GM12878 (cell line): ENCODE measurements around the gene SEBOX. TPM values are rescaled to one million over a fixed set of nuclear protein-coding genes. Genes with fewer than 3 reads are reported as not detected.

ENCODE experiments used
- ATAC-seq: fragments of 200-7000 bp; cut with Tn5 transposase; 3 replicates; pipeline ENCODE4 v1.9.1; 2020; ENCODE audit warnings: mild to moderate bottlenecking, moderate library complexity
- BruUV-seq: library from RNA; stranded (reverse); fragments of 400-500 nt; replicated peaks from 2 replicates; lab custom pipeline; 2021; lab: Mats Ljungman, UMichigan
- CTCF ChIA-PET: fragments of 300-600 bp; sonication (Branson Sonifier 250); formaldehyde crosslinking; extraction: SDS; loops from one replicate; lab custom pipeline; 2021; ENCODE audit warnings: inconsistent platforms; lab: Yijun Ruan, JAX
- POLR2A ChIA-PET: fragments of 350-600 bp; formaldehyde crosslinking; extraction: SDS; loops from one replicate; lab custom pipeline; 2021; ENCODE audit warnings: inconsistent platforms; lab: Charles Lee
- RAD21 ChIA-PET: fragments of 300-600 bp; sonication (Branson Sonifier 250); formaldehyde crosslinking; loops from one replicate; lab custom pipeline; 2023; ENCODE audit warnings: antibody characterized with exemption; ENCODE audit not compliant: unreplicated experiment; lab: Charles Lee
- SMC1A ChIA-PET: fragments of 300-600 bp; sonication (Branson Sonifier 250); formaldehyde crosslinking; loops from one replicate; lab custom pipeline; 2023; ENCODE audit not compliant: unreplicated experiment, uncharacterized antibody; lab: Charles Lee
- DNase-seq: peaks from one replicate; pipeline ENCODE4 v3.0.0-alpha.2; 2011; ENCODE audit warnings: low read depth, low spot score
- FAIRE-seq: peaks from 3 replicates; lab custom pipeline; 2011; peaks lifted over from hg19 to GRCh38; lab: Jason Lieb, UNC
- H2AFZ ChIP-seq: 2 replicates; pipeline ENCODE4 v1.6.0; 2011; ENCODE audit warnings: low read depth, low read length, control low read depth; ENCODE audit not compliant: control insufficient read depth
- H3K27ac ChIP-seq: 2 replicates; pipeline ENCODE4 v1.5.1; 2011; ENCODE audit warnings: control low read depth; ENCODE audit not compliant: control insufficient read depth, insufficient read depth
- H3K27me3 ChIP-seq, 2 experiments: replicated peaks in 1 of 2; 2 replicates each; pipeline versions ENCODE4 v1.6.0 to v1.6.1; 2011; ENCODE audit warnings: low read length in 1 of 2; ENCODE audit not compliant: control insufficient read depth in 2 of 2, insufficient read depth in 2 of 2
- H3K36me3 ChIP-seq, 2 experiments: 2 replicates each; pipeline ENCODE4 v1.5.1; 2011; ENCODE audit warnings: low read length in 1 of 2; ENCODE audit not compliant: control insufficient read depth in 2 of 2, insufficient read depth in 2 of 2
- H3K4me1 ChIP-seq: 2 replicates; pipeline ENCODE4 v1.6.1; 2011; ENCODE audit warnings: mild to moderate bottlenecking, low read length, moderate library complexity, mixed read lengths; ENCODE audit not compliant: control insufficient read depth, insufficient read depth
- H3K4me2 ChIP-seq: 2 replicates; pipeline ENCODE4 v1.6.0; 2011; ENCODE audit warnings: control low read depth; ENCODE audit not compliant: control insufficient read depth, insufficient read depth
- H3K4me3 ChIP-seq: fragments of 200-600 bp; sonication (generic); 2 replicates; pipeline ENCODE4 v1.5.1; 2016
- H3K79me2 ChIP-seq: 2 replicates; pipeline ENCODE4 v1.6.0; 2011; ENCODE audit warnings: low read length; ENCODE audit not compliant: control insufficient read depth, insufficient read depth
- H3K9ac ChIP-seq: 2 replicates; pipeline ENCODE4 v1.8.0; 2011; ENCODE audit warnings: low read length, control low read depth, mixed read lengths; ENCODE audit not compliant: control insufficient read depth, insufficient read depth
- H3K9me3 ChIP-seq: replicated peaks from 3 replicates; pipeline ENCODE4 v1.5.1; 2011; ENCODE audit warnings: mild to moderate bottlenecking, low read length; ENCODE audit not compliant: control insufficient read depth, insufficient read depth
- H4K20me1 ChIP-seq: 2 replicates; pipeline ENCODE4 v1.6.0; 2011; ENCODE audit not compliant: control insufficient read depth, insufficient read depth
- BACH1 ChIP-seq: fragments of 450-650 bp; IDR thresholded peaks from 2 replicates; pipeline ENCODE4 v1.6.1; 2017; ENCODE audit warnings: mild to moderate bottlenecking, borderline replicate concordance
- EGR1 ChIP-seq, 2 experiments: IDR thresholded peaks; 1 replicate in 1 of 2; 2 replicates in 1 of 2; pipeline ENCODE4 v1.6.1; 2011 to 2012; ENCODE audit warnings: low read depth in 2 of 2, low read length in 2 of 2, borderline replicate concordance in 1 of 2, mild to moderate bottlenecking in 1 of 2, moderate library complexity in 1 of 2
- FOXK2 ChIP-seq: fragments of 450-650 bp; IDR thresholded peaks from 2 replicates; pipeline ENCODE4 v1.6.1; 2017; ENCODE audit warnings: mild to moderate bottlenecking, moderate library complexity
- HDAC2 ChIP-seq: fragments of 200-600 bp; sonication (generic); IDR thresholded peaks from 2 replicates; pipeline ENCODE4 v1.6.1; 2017
- HSF1 ChIP-seq: fragments of 150-350 bp; IDR thresholded peaks from 2 replicates; pipeline ENCODE4 v1.6.1; 2014; ENCODE audit warnings: mild to moderate bottlenecking, low read depth, low read length
- IRF3 ChIP-seq: fragments of 450-650 bp; IDR thresholded peaks from 2 replicates; pipeline ENCODE4 v1.6.1; 2014; ENCODE audit warnings: mild to moderate bottlenecking
- MAX ChIP-seq: IDR thresholded peaks from 2 replicates; pipeline ENCODE4 v1.6.1; 2012; ENCODE audit warnings: low read depth, low read length, improper control_type of control experiment
- MEF2B ChIP-seq: fragments of 450-650 bp; IDR thresholded peaks from 2 replicates; pipeline ENCODE4 v1.6.1; 2018; ENCODE audit warnings: mild to moderate bottlenecking, moderate library complexity; ENCODE audit not compliant: partially characterized antibody, poor library complexity, severe bottlenecking
- NFYB ChIP-seq: IDR thresholded peaks from 2 replicates; pipeline ENCODE4 v1.6.1; 2011; ENCODE audit warnings: low read depth, mild to moderate bottlenecking, low read length, improper control_type of control experiment, moderate library complexity; ENCODE audit not compliant: insufficient read depth
- NR2C2 ChIP-seq: IDR thresholded peaks from 2 replicates; pipeline ENCODE4 v1.6.1; 2011; ENCODE audit warnings: borderline replicate concordance, low read depth; ENCODE audit not compliant: control insufficient read depth, insufficient read length
- PKNOX1 ChIP-seq: fragments of 450-650 bp; IDR thresholded peaks from 2 replicates; pipeline ENCODE4 v1.6.1; 2016; ENCODE audit warnings: mild to moderate bottlenecking
- RCOR1 ChIP-seq: conservative IDR thresholded peaks from 2 replicates; pipeline ENCODE4 v1.6.1; 2012; ENCODE audit warnings: low read depth, low read length, improper control_type of control experiment
- RELA ChIP-seq: fragments of 450-650 bp; IDR thresholded peaks from 2 replicates; pipeline ENCODE4 v1.8.0; 2014; ENCODE audit warnings: borderline replicate concordance; ENCODE audit not compliant: partially characterized antibody
- RELB ChIP-seq: fragments of 450-650 bp; IDR thresholded peaks from 2 replicates; pipeline ENCODE4 v1.6.1; 2017; ENCODE audit warnings: low read depth, mild to moderate bottlenecking, moderate library complexity
- SRF ChIP-seq, 2 experiments: IDR thresholded peaks; 2 replicates each; pipeline ENCODE4 v1.6.1; 2011; ENCODE audit warnings: low read depth in 2 of 2, low read length in 2 of 2, mild to moderate bottlenecking in 1 of 2, moderate library complexity in 1 of 2
- SUPT20H ChIP-seq: IDR thresholded peaks from 2 replicates; pipeline ENCODE4 v1.6.1; 2011; ENCODE audit warnings: low read depth, mild to moderate bottlenecking, low read length, moderate library complexity, borderline replicate concordance; ENCODE audit not compliant: control insufficient read depth
- WGBS: methylation state at CpG from one replicate; pipeline ENCODE4 v1.1.6; 2016; ENCODE audit warnings: low lambda C conversion rate; ENCODE audit not compliant: insufficient replicate concordance, insufficient coverage; ENCODE audit errors: missing lambda C conversion rate; 5-methylcytosine and 5-hydroxymethylcytosine counted together
- in situ Hi-C: fragments of 300-500 bp; cut with MboI; formaldehyde crosslinking; loops from 9 replicates; pipeline ENCODE4 v1.14.3; 2018; ENCODE audit warnings: mixed read lengths
- intact Hi-C: fragments of 100-400 bp; cut with micrococcal nuclease; formaldehyde crosslinking; loops from one replicate; pipeline ENCODE4 v1.14.2; 2022; ENCODE audit not compliant: unreplicated experiment
- polyA plus RNA-seq, 11 experiments: library from polyadenylated mRNA; depleted of rRNA in 4 of 11; unstranded in 6 of 11; stranded (reverse) in 5 of 11; fragments of >200 nt; fragmentation: Nextera tagmentation in 4 of 11; fragmentation: Illumina TruSeq in 1 of 11; extraction: Ambion mirVana in 4 of 11; extraction: Trizol in 1 of 11; gene quantifications; 1 replicate in 1 of 11; 2 replicates in 10 of 11; pipeline versions ENCODE4 v1.2.1 to v1.2.3, GENCODE V29; 2011 to 2016; ENCODE audit warnings: inconsistent platforms in 2 of 11, missing spikeins in 2 of 11, low read depth in 1 of 11
- total RNA-seq, 4 experiments: library from RNA; depleted of rRNA in 3 of 4; stranded (reverse); fragments of >200 nt in 3 of 4; fragmentation: Illumina TruSeq in 1 of 4; extraction: Trizol in 1 of 4; gene quantifications; 2 replicates each; pipeline versions ENCODE4 v1.2.1 to v1.2.3, GENCODE V29; 2013 to 2021

The SEBOX gene
- total and polyA plus RNA-seq, 10 of the 15 experiments (the other 5 are each of a cell fraction or from before 2014, with no cell fraction given): not detected

- TF ChIP-seq PKNOX1 (peak; percentile 65), NFYB (peak; percentile 17; the same call in 1 of the 2 replicates)
Measured at GRCh38 chr17:28357061-28357900, 7.7 kb downstream of the SEBOX start, which contains the start of gene POLDIP2 (continued).

- POLR2A ChIA-PET: no interaction called here
- TF ChIP-seq EGR1 (IDR thresholded peaks at IDR 0.05; ENCODE audit: borderline replicate concordance in 1 of 2, low read depth in 2 of 2, low read length in 2 of 2): no peak
- no peak for TF ChIP-seq IRF3
- no peak for TF ChIP-seq MAX
- TF ChIP-seq HSF1: no peak
- TF ChIP-seq MEF2B: no peak
- TF ChIP-seq RELB: no peak
- TF ChIP-seq SUPT20H: no peak
- no peak for TF ChIP-seq HDAC2
- no peak for TF ChIP-seq RELA
- TF ChIP-seq FOXK2: no peak
- TF ChIP-seq RCOR1: no peak
- no peak for TF ChIP-seq SRF (IDR thresholded peaks at IDR 0.05; ENCODE audit: low read depth in 2 of 2, low read length in 2 of 2)
- no peak for TF ChIP-seq BACH1
- no peak for TF ChIP-seq NR2C2
Measured at GRCh38 chr17:28350271-28350670, 14.7 kb downstream of the SEBOX start.

More at GRCh38 chr17:28350271-28350670, 14.7 kb downstream of the SEBOX start:
- ChIA-PET CTCF (no interaction called here), SMC1A (no interaction called here), RAD21 (interaction anchor here (0.8 kb wide), 1 partner anchor 15 kb away, joined by 4 read pairs; the partner anchor contains the start of genes IFT20 and TNFAIP1)
- Histone ChIP-seq H3K9me3 (no peaks in the 10 kb centered on the region), H3K27me3 (no peaks in the 10 kb centered on the region), H4K20me1 (no peaks in the 10 kb centered on the region), H2AFZ (no peak overlapping the region), H3K4me3 (no peak overlapping the region), H3K4me2 (no peak overlapping the region), H3K27ac (no peak overlapping the region), H3K36me3 (peaks cover 17 to 24% of the 10 kb centered on the region in 2 experiments), H3K79me2 (no peaks in the 10 kb centered on the region), H3K9ac (no peak overlapping the region), H3K4me1 (no peaks in the 10 kb centered on the region)
- ATAC-seq (no peak), FAIRE-seq (no peak), DNase-seq (no peak)
- intact Hi-C loops: no loop called here
- BruUV-seq: no TSS peak
- in situ Hi-C loops: no loop called here
- WGBS: 97% methylated on average over 7 of the region's 7 CpGs
